Activated CD4-positive, alpha-beta T cell treated with anti-CD3 and anti-CD28 coated beads, Interleukin-2, Interleukin-6, amounts not matched to agents 100 ng/mL and 50 ng/mL, durations not matched to agents 16 hours and 8 hours (primary cell): ENCODE results near the gene CST9.

Source experiments
- DNase-seq: peaks from one replicate; pipeline ENCODE4 v3.0.0-alpha.2; 2020

CST9 gene

GRCh38 chr20:23605867-23606651 lies at the start of gene CST9:
CST9 (minus strand) TSS chr20:23605917; CDS start chr20:23605864, 53 bp downstream.
- no peak for DNase-seq

GRCh38 chr20:23654717-23655116 lies 49.0 kb upstream of the CST9 start:
- DNase-seq: no peak

- no peak for DNase-seq
Measured at GRCh38 chr20:23654000-23654399, 48.3 kb upstream of the CST9 start.

GRCh38 chr20:23653400-23653938 lies 47.8 kb upstream of the CST9 start:
- DNase-seq: no peak

- DNase-seq: no peak
Measured at GRCh38 chr20:23652926-23653325, 47.2 kb upstream of the CST9 start.

GRCh38 chr20:23652371-23652770 lies 46.7 kb upstream of the CST9 start:
- DNase-seq: no peak

GRCh38 chr20:23651117-23651516 lies 45.4 kb upstream of the CST9 start:
- DNase-seq: no peak

GRCh38 chr20:23649830-23650417 lies 44.2 kb upstream of the CST9 start:
- DNase-seq: no peak

- no peak for DNase-seq
Measured at GRCh38 chr20:23649242-23649641, 43.5 kb upstream of the CST9 start.

GRCh38 chr20:23647346-23647745 lies 41.6 kb upstream of the CST9 start:
- DNase-seq: no peak

GRCh38 chr20:23646106-23646873 lies 40.6 kb upstream of the CST9 start:
- no peak for DNase-seq

- no peak for DNase-seq
Measured at GRCh38 chr20:23645575-23645974, 39.9 kb upstream of the CST9 start.

GRCh38 chr20:23644164-23644563 lies 38.4 kb upstream of the CST9 start:
- DNase-seq: no peak

GRCh38 chr20:23643659-23644058 lies 37.9 kb upstream of the CST9 start:
- DNase-seq: no peak

- no peak for DNase-seq
Measured at GRCh38 chr20:23641936-23642751, 36.4 kb upstream of the CST9 start.

- DNase-seq: no peak
Measured at GRCh38 chr20:23640671-23641667, 35.3 kb upstream of the CST9 start.

- DNase-seq: no peak
Measured at GRCh38 chr20:23640018-23640601, 34.4 kb upstream of the CST9 start.

GRCh38 chr20:23639490-23639958 lies 33.8 kb upstream of the CST9 start:
- DNase-seq: no peak

- no peak for DNase-seq
Measured at GRCh38 chr20:23638309-23638708, 32.6 kb upstream of the CST9 start.

GRCh38 chr20:23637282-23638221 lies 31.8 kb upstream of the CST9 start, which contains the start of gene CST3:
CST3 (minus strand) TSS chr20:23637955; CDS start chr20:23637862, 93 bp downstream.
- DNase-seq: peak; percentile 23
